HG02759 (cell line): ENCODE results near the gene MRPS23.

ENCODE experiments used
- ATAC-seq: cut with Tn5 transposase; IDR thresholded peaks from one replicate; pipeline ENCODE4 v1.9.1; 2021; ENCODE audit warnings: mild to moderate bottlenecking, moderate library complexity; ENCODE audit not compliant: unreplicated experiment

Gene MRPS23

DNA sequence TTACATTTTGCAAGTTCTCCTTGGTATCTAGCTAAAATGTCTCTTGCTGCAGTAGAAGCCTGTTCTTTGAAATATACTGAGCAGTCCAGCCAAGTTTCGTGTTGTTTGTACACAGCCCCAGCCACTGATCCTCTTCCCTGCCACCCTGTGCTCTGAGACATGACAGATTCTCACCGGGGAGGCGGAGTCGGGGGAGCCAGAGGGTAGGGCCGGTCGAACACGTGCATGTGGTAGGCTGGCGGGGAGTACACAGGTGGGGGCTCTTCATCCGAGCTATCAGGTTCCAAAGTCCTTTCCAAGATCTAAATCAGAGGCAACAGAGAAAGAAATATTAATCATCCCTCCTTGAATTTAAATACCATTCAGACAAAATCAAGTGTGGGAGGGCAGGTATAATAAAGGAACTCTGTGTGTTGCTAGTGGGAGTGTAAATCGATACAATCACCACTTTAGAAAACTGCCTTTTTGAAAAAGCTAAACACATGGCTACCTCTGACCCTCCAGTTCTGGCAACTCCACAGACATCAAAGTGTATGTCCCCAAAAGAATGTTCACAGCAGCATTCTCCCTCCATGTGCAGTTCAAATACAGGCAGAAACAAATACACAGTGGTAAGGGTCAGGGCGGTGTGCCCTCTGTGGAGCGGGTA, 29.7 kb upstream of the MRPS23 start:
- no peak for ATAC-seq

- ATAC-seq: no peak
These were observed 28.0 kb upstream of the MRPS23 start for GRCh38 chr17:57877803-57878377.

DNA sequence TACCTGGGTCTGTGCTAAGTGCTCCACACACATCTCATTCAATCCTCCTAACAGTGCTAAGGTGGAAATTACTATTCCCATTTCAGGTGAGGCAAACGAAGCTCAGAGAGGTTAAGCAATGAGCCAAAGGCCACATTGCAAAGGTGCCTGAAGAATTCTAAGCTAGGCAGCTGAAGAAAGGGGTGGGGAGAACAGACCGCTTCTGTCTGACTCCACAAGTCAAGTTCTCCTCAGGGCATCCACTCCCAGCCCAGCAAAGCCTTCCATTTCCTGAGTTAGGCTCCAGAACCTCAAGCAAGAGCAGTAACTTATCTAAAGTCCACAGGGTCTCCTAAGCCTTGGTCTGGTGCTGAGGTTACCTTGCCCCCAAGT, 27.0 kb upstream of the MRPS23 start:
- ATAC-seq: no peak

- ATAC-seq: no peak
These were observed 26.4 kb upstream of the MRPS23 start for GRCh38 chr17:57876023-57876865.

DNA sequence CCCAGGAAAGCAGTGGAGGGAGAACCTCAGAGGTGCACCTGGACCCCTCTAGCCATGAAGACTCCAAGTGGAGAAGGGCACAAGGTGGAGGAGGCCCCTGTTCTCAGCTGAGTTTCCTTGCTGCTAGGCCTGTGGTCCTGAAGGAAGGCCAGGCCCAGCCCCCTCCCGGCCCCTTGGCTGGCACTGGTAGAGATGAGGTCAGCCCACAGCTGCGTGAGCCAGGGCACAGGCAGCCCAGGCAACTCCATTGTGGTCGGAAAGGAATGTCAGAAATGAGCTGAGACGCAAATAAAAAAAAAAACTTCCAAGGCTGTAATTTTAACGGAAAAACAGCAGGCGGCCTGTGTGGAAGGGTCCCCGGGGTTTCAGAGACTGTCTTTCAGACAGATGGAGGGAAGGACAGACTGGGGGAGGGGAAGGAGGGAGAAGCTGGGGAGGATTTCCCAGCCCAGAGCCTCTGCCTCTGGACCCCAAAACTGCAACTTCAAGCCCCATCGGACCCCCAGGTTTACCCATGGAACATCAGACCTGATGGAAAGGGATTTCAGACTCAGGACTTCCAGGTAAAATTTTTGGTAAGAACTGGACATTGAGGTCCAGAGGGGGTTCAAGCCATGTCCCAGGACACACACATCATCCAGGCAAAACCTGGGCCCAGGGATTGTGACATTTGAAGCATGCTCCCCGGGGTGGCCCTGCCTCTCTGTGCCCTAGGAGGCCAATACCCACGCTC, 25.6 kb upstream of the MRPS23 start:
- ATAC-seq: no peak

DNA sequence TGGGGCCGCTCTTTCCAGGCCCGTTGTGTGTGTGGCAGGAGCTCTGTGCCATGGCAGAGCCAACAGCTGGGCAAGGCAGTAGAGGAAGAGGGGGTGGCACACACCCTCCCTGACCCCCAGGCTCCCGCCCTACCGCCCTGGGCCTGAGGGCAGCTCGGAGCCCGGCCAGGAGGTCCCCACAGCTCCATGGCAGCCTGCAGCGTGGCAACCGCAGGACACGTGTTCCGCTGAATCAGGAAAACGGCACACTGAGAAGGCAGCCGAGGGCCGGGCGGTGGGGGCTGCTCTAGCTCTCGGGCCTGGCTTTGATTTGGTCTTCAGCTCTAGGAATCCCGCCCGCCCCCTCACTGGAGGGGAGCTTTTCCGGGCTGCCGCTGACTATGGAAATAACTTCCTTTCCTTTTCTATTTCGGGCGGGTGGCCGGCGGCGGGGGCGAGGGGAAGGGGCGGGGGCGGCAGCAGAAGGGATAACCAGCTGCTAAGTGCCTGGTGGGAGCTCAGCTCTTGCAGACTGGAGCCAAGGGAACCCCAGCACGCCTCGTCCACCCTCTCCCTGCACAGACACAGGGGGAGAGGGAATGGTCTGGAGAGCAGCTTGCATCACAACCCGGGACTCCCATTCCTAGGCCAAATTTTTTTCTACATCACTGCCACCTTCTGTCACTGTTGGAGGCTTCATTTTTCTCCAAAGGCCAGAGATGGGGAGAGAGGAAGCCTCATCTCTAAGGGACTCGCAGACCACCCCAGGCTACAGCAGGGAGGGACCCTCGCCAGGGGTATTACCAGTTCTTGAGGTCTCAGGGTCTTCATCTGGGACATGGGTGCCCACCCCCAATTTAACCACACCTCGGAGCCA, 24.8 kb upstream of the MRPS23 start:
- no peak for ATAC-seq

DNA sequence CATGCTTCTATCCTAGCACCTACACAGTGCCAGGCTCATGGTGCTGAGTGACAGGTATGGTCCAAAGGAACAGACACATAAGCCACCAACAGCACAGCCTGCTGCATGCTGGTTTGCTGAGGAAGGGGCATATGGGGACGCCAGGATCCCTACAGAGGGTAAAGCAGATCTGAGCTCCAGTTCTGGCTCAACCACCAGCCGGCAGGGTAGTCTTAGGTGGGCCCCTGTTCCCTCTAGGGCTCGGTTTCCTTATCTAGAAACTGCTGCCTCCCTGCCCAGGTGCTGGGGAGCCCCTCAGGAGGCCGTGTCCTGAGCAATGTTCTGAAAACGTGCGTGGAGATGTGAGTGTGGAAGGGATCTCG, 24.2 kb upstream of the MRPS23 start:
- ATAC-seq: no peak

DNA sequence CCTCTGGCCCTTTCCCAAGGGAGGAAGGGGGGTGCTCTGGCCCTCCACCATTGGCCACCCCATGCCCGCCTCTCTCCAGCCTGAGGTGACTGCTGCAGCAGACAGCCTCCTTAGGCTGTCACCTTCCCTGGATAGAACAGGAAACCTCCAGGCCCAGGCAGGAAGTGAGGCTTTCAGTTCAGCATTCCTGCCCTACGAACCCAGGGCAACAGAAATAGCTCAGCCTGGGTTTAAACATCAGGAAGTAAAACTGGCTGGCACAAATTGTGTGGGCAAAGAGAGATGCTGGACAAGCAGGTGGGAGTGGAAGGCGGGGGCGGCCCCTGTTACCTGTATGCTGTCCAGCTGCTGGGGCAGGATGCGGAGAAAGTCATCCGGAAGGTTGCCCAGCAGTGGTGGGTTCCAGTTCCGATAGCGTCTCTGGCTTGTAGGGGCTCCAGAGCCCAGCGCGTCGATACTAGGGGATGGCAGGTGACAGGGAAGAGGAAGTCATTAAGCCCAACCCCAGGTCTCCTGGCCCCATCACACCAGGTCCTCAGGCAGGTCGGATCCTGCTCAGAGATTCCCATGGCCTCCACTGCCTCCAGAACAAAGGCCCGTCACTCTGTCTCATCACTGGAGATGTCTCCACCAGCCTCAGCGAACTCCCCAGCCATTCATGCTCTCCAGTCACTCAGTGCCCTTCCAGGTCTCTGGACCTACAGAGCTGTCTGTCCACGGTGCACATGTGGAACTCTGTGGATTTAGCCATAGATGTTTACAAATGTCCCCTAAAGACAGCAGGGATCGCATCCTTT, 23.6 kb upstream of the MRPS23 start:
- ATAC-seq: no peak

DNA sequence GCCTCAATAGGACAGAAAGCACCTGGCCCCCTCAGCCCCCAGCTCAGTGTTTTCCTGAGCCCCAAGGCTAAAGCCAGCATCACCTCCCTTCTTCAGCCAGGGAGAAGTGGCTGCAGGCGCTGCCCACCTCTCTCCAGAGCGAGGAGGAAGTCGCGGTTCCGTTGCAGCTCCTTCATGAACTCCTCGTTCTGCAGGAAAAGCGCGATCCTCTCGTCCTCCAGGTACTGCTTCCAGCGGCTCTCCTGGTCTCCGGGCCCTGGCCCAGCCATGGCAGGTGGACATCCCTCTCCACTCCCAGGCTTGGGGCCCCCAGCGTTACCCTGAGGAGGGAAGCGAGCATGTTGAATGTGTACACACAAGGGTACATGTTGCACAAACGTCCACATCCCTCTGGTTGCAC, 22.7 kb upstream of the MRPS23 start:
- no peak for ATAC-seq

GRCh38 chr17:57871863-57872262, 22.0 kb upstream of the MRPS23 start:
- no peak for ATAC-seq

DNA sequence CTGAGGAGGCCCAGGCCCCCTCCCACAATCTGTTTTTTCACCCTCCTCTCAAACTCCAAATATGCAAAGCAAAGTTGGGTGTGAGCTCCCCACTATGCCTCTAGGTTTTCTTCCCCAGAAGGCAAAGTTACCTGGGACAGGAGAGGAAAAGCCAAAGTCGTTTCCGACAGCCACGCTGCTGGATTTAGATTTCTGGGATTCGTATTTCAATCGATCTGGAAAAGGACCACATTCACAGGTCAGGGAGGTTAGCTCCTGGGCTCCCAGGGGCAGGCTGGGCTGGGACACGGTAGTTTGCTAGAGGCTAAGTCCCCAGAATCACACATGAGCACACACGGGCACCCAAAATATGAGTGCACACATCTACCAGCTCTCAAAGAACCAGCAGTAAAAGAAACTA, 21.3 kb upstream of the MRPS23 start:
- no peak for ATAC-seq

DNA sequence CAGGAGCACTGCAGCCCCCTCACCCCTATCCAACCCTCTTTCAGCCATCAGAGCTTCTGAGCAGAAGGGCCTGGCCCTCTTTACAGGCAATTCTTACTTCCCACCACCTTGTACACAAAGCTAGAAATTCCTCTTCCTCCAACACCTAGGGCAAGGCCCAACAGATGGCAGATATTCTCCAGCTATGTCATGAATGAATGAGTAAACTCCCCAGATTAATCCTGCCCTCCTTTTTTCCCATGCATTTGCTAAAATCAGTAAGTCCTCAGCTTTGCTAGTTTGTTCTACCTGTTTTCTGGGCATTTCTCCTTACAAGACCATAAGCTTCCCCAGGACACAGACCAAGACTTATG, 20.4 kb upstream of the MRPS23 start:
- ATAC-seq: no peak

DNA sequence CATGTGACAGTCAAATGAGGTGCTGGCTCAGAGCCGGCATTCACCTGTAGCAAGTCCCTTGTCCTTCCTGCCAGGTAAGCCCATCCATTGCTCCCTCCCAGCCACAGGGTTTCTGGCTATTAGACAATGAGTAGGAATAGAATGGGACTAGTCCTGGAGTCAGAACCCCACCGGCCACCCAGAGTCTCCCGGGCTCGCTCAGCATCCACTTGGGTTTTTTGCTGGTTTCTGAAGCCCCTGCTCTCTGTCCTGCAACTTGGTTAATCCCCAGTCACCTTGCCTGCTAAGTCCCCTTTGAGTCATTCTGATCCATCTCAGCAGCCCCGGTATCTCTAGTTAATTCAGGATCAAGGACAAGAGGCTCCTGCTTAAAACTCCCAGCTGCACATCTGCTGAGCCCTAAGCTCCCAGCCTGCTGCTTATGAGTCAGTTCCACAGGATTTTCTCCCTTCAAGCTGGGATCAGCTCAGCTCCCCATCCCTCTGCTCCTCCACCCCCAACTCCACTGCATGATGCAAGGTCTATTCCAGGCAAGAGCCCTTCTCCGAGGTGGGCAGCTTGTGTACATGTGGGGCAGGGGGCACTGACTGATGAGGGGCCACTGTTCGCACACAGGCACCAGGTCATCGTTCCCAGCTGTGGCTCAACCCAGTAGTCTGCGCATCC, 19.9 kb upstream of the MRPS23 start:
- no peak for ATAC-seq

- no peak for ATAC-seq
These were observed 19.2 kb upstream of the MRPS23 start for GRCh38 chr17:57868910-57869616.

DNA sequence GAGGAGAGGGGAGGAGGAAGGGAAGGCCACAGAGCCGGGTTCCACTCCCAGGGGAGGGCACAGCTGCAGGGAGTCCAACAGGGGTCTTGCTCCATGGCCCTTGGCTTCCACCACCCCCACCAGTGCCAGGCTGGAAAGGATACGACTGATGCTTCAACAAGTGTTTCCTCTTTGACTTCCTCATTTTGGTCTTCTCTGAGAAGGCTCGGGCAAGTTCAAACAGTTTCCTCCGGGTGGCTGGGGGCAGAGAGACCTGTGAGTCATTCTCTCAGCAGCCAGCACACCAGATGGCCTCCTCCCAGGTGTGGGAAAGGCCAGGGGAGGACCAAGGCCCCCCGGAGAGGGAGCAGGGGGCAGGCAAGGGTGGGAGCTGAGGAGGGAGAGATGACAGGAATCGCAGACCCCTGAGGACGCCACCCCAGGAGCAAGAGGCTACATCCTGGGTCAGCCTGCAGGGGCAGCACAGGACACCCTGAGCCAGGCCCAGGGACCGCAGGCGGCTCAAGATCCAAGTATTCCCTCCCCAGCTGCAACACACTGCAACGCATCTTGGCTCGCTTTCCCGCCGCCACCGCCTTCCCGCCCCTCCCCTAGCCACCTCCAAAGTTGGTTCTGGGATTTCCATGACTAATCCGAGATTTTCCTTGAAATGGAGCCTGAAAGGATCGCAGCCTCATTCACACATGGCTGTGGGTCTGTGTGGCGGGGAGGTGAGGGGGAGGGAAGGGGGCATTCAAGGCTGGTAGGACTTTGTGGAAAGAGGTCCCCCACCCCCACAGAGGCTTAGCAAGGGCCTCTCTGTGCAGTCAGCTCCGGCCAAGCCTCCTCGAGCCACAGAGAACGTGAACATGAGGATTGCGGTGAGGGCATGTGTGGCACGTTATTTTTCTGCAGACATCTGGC, 18.4 kb upstream of the MRPS23 start:
- ATAC-seq: peak; percentile 84

DNA sequence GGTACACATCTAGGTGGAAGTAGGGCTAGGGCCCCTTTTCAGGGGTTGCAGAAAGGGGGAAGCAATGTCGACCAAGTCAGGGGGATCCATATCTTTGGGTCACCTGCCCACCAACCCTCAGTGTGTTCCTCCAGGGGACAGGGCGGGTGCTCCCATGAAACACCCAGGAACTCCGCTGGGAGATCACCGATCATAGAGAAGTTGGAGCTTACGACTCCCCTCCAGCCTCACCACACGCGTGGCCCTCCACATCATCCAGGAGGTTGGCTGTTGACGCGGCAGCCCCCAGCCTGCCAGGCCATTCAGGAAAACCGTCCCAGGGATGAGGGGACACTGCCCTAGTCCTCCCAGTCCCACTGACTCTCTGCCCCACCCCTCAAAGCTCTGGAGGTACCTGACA, 17.3 kb upstream of the MRPS23 start:
- ATAC-seq: no peak

- ATAC-seq: no peak
These were observed 16.9 kb upstream of the MRPS23 start for GRCh38 chr17:57866723-57867122.

DNA sequence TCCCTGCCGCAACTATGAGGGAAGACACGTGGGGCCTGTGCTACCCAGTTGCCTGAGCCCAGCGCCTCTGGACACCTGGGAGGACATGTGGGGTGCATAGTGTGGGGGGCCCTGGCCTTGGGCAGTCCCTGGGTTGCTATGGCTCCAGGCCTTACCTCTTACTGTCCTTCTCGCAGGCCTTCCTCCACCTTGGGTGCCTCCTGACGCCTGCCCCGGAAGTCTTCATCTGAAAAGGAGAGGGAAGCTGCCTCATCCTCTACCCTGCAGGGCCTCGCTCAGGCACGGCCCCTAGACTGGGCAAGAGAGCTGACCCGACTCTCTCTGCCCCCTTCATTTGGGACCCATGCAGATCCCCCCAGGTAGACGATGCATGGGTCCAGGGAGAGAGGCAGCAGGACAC, 16.5 kb upstream of the MRPS23 start:
- no peak for ATAC-seq
